Stimulated activated CD4-positive, alpha-beta T cell treated with anti-CD3 and anti-CD28 coated beads, Interleukin-2, amount 100 ng/mL, for 48 hours (primary cell): Measurements from ENCODE around the gene GPX1.
"Not testable (repeated sequence)": the region's sequence is repeated elsewhere in the genome, so short reads cannot be mapped to it uniquely, and the experiment has no call there.

Experiments used
- DNase-seq, 2 donors: peaks; one replicate each; pipeline ENCODE4 v3.0.0-alpha.2; 2020

GPX1 gene

GRCh38 chr3:49357443-49358216 is 523 bp downstream of the GPX1 start:
- DNase-seq = peak; percentile 25 to 46

DNA sequence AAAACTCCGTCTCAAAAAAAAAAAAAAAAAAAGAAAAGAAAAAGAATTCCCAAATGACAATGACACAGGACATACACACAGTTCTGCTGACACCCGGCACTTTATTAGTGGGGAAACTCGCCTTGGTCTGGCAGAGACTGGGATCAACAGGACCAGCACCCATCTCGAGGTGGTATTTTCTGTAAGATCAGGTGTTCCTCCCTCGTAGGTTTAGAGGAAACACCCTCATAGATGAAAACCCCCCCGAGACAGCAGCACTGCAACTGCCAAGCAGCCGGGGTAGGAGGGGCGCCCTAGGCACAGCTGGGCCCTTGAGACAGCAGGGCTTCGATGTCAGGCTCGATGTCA is 1.1 kb downstream of the GPX1 start:
- not testable (repeated sequence) for DNase-seq

DNA sequence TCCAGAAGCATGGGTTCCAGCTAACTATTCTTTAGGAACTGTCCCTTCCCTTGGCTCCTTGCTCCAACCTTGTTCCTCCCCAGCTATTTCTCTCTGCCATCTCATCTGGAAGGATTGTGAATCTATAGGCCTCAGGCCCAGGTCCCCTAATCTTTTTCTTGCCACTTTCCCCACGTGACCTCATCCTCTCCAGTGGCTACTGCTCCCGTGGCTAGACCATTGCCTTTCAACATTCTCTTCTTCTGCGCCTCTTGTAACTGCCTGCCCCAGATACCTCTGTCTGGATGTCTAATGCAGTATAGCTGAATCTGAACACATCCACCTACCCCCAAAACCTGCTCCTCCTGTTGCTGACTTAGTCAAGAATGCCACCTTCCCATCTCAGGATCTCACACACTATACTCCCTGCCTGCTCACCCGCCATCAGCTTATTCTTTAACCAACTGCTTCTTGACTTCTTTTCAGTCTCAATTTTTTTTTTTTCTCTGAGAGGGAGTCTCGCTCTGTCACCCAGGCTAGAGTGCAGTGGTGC is 5.2 kb downstream of the GPX1 start:
- DNase-seq = no peak

DNA sequence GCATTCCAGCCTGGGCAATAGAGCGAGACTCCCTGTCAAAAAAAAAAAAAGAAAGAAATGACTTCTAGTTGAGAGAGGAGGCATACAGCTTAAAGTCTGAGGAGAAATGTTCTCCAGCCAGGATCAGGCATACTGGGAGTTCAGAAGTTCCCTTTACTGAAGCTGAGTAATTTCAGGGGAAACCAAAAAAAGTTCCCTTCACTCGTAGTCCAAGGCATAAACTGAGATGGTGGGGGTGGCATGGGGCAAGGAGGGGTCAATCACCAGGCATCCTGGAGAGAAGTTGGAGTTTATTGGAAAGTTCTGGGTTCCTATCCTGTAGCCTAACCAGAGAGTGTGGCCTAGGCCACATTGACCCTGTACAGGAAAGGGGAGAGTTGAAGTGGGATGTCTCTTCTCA is 5.9 kb downstream of the GPX1 start:
- no peak for DNase-seq

- DNase-seq = no peak
Measured at GRCh38 chr3:49351521-49352011, 6.6 kb downstream of the GPX1 start.

GRCh38 chr3:49349348-49350114 is 8.6 kb downstream of the GPX1 start:
- no peak for DNase-seq

DNA sequence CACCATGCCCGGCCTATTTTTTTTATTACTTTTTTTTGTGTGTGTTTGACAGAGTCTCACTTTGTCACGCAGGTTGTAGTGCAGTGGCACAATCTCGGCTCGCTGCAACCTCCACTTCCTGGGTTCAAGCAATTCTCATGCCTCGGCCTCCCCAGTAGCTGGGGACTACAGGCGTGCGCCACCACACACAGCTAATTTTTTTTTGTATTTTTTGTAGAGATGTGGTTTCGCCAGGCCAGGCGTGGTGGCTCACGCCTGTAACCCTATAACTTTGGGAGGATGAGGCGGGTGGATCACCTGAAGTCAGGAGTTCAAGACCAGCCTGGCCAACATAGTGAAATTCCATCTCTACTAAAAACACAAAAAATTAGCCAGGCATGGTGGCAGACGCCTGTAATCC is 9.8 kb downstream of the GPX1 start:
- DNase-seq = not testable (repeated sequence)

DNA sequence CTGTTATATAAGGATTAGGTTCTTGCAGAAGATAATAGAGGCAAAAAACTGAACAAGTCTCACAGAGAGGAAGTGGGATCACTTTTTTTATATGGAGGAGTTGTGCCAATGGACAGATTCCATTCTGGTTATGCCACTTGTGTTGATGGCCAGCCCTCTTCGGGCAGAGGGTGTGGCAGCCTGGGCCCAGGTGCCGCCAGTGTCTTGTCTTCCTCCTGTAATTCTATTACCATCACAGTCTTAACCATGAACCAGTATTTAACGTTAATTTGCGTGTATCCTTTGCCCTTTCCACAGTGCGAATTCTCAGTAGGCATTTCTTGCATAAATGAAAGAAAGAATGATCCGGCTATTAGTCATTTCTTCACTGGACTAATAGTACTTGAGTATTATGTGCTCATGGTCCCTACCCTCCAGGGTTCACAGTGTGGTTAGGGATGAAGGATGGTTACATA is 11.3 kb downstream of the GPX1 start:
- no peak for DNase-seq

GRCh38 chr3:49343163-49343562 is 15.0 kb downstream of the GPX1 start:
- no peak for DNase-seq

DNA sequence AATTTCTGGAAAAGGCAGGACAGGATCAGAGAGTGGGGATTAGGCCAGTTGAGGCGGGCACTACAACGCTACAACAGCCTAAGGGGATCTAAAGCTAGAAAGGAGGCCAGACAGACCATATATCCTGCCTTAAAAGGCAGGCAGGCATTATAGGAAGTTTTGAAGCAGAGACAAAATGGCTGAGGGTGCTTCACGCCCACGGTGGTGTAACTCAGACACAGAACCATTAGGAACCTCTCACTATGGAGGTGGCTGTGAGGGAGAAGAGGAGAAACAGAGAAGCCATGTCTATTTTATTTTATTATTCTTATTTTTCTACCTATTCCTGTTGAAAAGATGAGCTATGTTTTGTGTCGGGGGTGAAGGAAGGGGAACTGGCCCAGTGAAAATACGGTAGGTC is 16.2 kb downstream of the GPX1 start:
- no peak for DNase-seq

DNA sequence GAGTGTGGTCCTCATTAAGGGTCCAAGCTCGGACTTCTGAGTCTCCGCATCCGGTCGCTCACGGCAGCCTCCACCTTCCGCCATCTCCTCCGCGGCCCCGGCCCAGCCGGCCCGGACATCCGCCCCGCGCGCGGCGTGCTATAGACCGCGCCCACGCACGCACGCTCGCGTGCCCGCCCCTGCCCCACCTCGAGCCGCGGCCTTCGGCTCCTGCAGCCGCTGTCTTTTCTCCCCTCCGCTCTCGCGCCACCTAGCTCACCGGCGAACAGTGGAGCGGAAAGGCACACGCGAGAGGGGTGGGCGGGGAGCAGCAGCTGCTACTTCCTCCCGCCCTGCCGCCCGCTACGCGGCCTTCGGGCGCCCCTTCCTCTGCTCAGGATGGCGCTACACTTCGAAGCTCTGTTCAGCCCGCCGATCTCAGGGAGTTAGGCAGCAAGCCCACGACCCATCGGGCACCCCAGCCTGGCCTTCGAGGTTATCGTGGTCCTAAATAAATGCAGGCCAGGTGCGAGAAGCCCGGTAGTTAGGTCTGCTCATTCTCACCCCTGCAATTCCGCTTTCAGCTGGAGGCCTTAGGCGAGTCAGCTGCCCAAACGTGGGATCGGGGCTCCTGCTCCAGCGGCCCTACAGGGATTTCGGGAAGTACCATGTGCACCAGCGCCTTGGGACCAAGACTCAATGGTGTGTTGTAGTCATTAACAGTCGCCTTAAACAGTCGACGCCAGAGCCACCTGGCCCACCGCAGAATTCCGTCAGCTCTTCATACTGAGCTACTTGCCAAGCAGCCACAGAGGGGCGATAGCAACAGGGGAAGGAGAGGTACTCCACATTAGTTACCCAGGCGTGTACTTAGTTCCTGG is 18.0 kb downstream of the GPX1 start, which contains the start of gene USP4:
USP4 (minus strand) TSS at position 113 of the 860 bp plus-strand sequence; CDS start at position 84, 29 bp downstream.
- DNase-seq = peak; percentile 88 to 91

- no peak for DNase-seq
Measured at GRCh38 chr3:49339581-49339940, 18.6 kb downstream of the GPX1 start.

DNA sequence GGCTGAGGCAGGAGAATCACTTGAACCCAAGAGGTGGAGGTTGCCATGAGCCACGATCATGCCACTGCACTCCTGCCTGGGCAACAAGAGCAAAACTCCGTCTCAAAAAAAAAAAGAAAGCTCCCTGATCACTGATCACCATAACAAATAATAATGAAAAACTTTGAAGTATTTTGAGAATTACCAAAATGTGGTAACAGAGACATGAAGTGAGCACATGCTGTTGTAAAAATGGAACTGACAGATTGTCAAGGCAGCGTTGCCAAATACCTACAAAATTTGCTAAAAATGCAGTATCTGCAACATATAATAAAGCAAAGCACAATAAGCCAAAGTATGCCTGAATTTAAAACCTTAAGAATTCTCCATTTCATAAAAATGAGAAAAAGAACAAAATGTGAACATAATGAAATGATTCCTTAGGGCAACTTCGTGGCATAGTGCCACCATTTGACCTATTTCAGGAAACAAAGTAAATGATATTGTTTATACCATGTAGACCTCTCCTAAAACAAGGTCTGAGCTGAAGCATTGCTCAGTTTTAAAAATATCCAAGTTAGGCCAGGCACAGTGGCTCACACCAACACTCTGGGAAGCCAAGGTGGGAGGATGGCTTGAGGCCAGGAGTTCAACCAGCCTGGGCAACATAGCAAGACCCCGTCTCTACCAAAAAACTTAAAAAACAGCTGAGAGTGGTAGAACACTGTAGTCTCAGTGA is 24.1 kb downstream of the GPX1 start:
- no peak for DNase-seq

GRCh38 chr3:49333091-49333490 is 25.1 kb downstream of the GPX1 start:
- DNase-seq = no peak

- DNase-seq = no peak
Measured at GRCh38 chr3:49329186-49329585, 29.0 kb downstream of the GPX1 start.

- DNase-seq = not testable (repeated sequence)
Measured at GRCh38 chr3:49328350-49328749, 29.8 kb downstream of the GPX1 start.

- no peak for DNase-seq
Measured at GRCh38 chr3:49327485-49327884, 30.7 kb downstream of the GPX1 start.

DNA sequence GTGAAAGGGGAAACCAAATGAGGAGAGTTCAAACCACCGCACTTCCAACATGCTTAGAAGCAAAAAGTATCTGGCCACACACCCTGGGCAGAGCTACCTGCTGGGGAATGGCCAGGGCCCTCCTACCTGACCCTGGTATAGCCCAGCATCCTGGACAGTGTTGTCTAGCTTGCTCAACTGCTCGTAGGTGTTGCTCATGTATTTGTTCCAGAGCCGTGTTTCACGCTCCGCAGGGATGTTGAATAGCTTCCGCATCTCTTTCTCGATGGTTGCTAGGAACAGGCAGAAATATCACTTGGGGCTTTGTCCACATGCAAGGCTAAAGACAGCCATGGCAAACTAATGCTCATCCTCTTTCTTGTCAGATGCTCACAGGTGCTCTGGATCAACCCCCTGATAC is 33.4 kb downstream of the GPX1 start:
- DNase-seq = no peak

GRCh38 chr3:49316696-49317457 is 41.3 kb downstream of the GPX1 start:
- DNase-seq = no peak

DNA sequence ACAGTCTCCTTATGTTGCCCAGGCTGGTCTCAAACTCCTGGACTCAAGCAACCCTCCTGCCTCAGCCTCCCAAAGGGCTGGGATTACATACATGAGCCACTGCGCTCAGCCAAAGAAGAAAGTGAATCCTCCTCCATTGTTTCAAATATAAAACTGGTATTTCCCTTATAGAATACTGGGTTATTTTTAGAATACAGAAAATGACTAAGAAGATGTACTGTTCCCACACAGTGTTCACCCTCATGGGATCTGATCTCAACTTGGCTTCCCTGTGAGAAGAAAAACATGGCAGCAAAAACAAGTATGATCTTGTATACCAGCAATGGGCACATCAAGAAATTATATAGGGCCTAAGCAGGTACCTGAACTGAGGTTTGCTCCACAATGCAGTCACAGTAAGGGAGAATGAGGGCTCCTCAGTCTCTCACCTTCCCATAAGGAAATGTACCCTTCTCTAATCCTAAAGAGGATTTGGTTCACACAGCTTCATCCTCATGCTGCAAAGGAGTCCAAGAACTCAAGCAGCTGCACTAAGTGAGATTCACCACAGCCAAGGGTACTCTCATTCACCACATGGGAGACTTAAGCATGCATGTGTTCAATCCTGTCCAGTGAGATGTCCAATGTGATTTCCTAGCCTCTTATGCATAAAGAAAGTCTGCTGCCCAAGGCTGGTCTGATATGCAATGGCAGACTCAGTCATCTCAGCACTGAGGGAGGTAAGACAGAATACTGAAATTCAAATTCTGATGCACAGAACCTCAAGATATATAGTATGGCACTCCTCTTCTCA is 44.1 kb downstream of the GPX1 start:
- no peak for DNase-seq

GRCh38 chr3:49311283-49311682 is 46.9 kb downstream of the GPX1 start:
- DNase-seq = no peak
